HK-2 (cell line): Measurements from ENCODE around the gene GRIK4.
"Not testable (repeated sequence)": the region's sequence is repeated elsewhere in the genome, so short reads cannot be mapped to it uniquely, and the experiment has no call there.

Experiments used
- DNase-seq: peaks from one replicate; pipeline ENCODE4 v3.0.0-alpha.2; 2018; ENCODE audit not compliant: unreplicated experiment

Gene GRIK4

DNA sequence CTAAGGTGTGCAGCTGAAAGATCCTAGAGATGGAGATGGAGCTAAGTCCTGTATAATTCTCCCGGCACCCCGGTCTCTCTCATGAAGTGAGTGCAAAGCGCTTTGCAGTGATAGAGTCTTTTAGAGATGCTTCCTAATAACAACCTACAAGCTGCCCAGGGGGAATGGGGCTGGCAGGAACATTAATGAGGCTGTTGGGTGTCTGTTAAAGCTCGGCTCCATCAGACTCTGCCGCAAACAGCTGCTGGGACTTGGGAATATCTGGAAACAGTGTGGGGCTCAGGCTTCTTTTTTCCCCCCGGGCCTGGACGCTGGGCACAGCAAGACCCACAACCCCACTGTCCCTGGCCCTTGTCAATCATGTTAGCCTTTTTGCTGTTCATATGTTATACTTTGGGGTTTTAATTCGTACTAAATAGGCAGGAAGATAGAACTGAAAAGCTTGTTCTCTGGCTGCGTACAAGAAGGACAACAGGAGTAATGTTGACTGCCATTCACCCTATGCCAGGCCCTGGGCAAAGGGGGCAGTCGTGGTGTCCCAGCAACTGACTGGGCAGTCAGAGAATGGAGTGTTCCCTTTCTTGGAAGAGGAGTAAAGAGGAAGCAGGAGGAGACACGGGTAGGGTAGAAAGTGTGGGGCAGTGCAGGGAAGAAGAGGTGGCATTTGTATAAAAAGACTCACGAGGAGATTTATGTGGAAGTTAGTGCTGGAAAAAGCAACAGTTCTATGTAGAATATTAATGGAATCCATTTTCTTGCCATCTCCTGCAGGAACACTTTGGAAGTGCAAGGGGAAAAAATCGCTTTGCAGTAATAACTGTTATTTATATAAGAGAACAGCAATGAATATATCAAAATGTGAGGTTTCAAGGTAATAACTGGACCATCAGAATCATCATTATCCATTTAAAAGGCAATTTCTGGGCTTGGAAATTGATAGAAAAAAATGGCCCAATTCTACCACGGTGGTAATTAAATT is 232.8 kb downstream of the GRIK4 start:
- DNase-seq = no peak

DNA sequence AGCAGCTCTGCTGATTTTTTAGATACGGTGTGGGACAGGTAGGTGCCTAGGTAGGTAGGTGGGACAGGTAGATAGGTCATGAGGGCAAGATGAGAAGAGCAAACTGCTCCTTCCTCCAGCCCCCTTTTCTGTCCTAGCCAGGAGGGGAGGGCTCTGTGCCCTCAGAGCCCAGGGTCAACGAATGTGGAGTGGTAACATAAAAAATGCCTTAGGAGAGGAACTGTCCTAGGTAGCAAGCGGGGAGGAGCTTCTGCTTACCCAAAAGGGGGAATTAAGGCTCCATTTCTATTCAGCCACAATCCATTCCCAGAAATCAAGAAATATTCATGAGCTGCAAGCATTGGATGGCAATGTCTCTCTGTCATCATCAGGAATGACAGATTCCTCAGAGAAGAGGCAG is 234.8 kb downstream of the GRIK4 start:
- no peak for DNase-seq

DNA sequence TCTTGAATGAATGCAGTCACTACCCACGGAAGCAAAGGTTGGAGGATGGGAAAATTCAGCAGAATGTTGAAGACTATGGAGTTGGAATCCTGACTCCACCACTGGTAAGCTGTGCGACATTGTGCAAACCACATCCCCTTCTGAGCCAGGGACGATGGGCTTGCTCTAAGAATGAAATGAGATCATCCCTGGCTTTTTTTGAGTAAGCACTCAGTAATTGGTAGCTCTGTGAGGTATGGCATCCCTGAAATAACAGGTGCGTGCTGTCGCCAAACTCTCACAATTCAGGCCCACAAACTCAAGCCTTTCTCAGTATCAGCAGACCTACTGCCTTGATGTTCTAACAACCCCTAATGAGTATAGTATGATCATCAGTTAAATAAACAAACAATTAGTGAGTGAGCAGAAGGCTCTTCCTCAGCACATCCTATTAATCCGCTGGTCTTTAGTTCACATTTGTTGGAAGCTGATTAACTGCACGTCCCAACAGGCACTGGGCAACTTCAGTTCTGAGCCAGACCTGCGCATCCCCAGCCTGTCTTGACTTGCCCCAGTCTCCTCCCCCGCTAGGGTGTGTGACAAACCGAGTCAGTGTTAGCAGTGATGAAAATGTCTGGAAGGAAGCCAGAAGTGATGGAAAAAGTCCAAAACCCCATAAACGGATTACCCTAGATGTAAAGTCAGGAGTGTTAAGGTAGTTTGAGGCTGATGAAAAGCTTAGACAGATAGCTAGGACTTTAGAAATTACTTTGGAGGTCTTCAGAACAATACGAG is 235.5 kb downstream of the GRIK4 start:
- DNase-seq = no peak

- no peak for DNase-seq
These were observed 236.6 kb downstream of the GRIK4 start for GRCh38 chr11:120747850-120748814.

GRCh38 chr11:120749395-120749794 is 237.8 kb downstream of the GRIK4 start:
- no peak for DNase-seq

DNA sequence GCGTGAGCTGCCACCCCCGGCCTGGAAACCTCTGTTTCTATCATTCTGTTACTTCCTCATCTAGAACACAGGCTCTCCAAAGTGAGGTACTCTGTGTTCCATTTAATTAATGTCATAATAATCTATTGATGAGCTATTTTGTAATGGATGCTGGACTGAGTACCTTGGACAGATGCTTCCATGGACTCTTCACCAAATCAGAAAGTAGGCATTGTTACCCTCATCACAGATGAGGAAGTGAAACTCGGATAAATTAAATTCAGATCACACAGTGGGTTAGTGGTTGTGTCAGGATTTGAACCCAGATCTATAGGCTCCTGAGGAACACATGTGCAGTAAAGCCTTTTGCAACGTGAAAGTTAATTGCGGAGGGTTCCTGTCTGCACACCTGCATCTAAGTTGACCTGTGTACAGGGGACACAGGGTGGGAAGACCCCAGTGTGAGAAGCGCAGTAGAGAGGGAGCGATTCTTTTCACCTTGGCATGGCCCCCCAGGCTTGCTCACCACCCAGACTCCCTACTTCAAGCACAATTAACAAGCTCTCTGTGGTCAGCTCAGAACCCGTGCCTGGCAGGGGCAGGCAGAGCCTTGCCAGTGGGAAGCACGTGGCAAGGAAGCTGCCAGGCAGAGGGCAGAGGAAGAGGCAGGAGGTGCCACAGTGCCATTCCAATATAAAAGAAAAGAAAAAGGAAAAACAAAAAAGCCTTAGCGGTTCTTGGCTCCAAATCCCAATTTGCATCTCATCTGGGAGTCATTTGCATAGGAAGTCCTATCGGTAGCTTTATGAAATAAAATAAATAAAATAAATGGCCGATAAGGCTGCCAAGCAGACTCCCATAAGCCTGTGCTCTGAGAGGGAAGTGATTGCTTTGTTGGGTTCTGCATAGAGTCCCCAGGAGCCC is 239.3 kb downstream of the GRIK4 start:
- DNase-seq = no peak

- no peak for DNase-seq
These were observed 240.0 kb downstream of the GRIK4 start for GRCh38 chr11:120751550-120751949.

- DNase-seq = no peak
These were observed 241.1 kb downstream of the GRIK4 start for GRCh38 chr11:120752668-120753067.

GRCh38 chr11:120756931-120757330 is 245.4 kb downstream of the GRIK4 start:
- no peak for DNase-seq

- DNase-seq = no peak
These were observed 247.5 kb downstream of the GRIK4 start for GRCh38 chr11:120759046-120759445.

DNA sequence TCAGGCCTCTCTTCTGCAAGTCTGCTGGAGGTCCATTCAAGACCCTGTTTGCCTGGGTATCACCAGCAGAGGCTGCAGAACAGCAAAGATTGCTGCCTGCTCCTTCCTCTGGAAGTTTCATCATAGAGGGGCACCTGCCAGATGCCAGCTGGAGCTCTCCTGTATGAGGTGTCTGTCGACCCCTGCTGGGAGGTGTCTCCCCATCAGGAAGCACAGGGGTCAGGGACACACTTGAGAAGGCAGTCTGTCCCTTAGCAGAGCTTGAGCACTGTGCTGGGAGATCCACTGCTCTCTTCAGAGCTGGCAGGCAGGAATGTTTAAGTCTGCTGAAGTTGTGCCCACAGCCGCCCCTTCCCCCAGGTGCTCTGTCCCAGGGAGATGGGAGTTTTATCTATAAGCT is 254.2 kb downstream of the GRIK4 start:
- DNase-seq = not testable (repeated sequence)

DNA sequence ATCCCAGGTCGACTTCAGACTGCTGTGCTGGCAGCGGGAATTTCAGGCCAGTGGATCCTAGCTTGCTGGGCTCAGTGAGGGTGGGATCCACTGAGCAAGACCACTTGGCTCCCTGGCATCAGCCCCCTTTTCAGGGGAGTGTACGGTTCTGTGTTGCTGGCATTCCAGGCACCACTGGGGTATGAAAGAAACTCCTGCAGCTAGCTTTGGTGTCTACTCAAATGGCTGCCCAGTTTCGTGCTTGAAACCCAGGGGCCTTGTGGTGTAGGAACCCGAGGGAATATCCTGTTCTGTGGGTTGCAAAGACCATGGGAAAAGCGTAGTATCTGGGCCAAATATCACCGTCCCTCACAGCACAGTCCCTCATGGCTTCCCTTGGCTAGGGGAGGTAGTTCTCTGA is 254.8 kb downstream of the GRIK4 start:
- DNase-seq = no peak

- DNase-seq = no peak
These were observed 257.4 kb downstream of the GRIK4 start for GRCh38 chr11:120768949-120769348.

DNA sequence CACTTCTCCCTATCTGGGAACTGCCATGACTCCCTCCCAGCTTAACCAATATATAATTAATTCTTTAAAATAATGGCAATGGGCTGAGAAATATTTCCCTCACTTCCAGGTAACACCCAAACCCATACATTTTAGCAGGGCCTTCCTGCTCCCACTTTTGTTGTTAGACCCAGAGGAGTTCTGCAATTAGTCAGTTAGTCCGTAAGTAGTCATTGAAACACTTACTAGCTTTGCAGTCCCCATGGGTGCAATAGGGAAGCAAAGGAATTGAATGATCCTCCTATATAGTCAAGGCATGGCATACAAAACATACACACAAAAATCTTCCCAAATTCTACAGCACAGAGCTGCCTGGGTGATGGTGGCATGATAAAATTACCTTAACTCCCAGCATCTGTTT is 258.4 kb downstream of the GRIK4 start:
- DNase-seq = no peak

DNA sequence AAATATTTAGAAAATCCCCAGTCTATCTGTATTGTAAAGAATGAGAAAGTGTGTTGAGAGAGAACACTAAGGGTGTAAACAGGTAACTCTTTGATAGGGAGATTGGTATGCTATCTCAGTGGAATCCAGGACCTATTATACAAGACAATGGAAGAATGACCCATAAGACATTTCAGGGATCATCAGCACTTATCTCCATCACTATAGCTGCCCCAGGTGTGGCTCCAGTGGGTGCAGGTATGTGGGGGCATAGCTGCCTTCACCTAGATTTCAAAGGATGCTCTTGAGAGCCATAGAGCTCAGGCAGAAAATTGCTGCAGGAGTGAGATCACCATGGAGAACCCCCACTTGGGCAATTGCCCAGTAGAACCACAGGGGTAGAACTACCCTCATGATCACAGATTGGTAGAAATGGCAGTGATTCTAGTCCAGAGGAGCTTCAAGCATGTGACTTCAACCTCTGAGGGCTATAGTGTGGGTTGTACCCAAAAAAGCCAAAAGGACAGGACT is 260.1 kb downstream of the GRIK4 start:
- DNase-seq = no peak

DNA sequence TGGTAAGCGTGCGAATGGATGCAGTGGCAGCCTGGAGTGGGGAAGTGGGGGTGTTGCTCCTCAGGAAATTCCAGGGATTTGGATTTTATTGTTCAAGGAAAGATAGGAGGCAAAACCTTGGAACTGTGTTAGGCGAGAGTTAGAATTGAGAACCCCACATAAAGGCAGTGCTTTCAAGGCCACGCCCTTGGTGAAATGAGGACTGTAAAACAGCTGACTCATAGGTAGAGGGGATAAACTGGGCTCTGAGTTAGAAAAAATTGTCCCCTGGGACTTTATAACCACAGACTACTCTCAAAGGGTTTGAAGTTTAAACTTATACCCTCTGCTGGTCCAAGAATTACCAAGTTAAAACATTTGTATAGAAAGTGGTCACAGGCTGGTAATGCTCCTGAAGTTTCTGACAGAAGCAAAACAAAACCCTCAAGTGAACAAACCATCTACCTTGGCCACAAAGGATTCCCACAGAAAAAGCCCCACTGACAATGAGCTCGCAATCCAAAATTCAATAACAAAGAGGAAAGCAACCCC is 262.0 kb downstream of the GRIK4 start:
- no peak for DNase-seq

GRCh38 chr11:120774591-120775386 is 263.2 kb downstream of the GRIK4 start:
- no peak for DNase-seq

GRCh38 chr11:120775986-120776951 is 264.7 kb downstream of the GRIK4 start:
- no peak for DNase-seq
